ENCODE data around the gene INF2. TPM values are rescaled to one million over a fixed set of nuclear protein-coding genes. Genes with fewer than 3 reads are reported as not detected.

The INF2 gene
- total and polyA plus RNA-seq, 4 donors, result 22.8 to 72.8 (median 44.0) TPM

DNA sequence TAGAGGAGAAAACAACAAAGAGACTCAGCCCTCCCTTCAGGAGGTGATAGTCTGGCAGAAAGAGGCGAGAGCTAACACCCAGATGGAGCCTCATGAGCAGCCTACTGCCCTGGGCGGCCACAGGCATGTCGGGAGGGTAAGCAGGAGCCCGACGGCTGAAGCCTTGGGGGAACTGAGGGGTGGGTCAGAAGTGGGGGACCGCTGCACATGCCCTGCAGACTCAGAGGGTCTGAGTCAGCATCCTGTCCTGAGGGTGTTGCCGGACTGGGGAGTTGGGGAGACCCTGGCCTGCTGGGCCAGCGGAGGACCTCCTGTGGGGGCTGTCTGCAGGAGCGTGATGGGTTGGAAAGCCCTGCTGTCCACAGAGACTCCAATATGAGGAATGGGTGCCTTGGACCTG is 15.9 kb upstream of the INF2 start:
- Histone ChIP-seq H3K36me3 (ENCODE audit: control insufficient read depth, insufficient read depth, low read length) (no peaks in the 10 kb centered on the region), H3K27ac (ENCODE audit: low read depth, low read length) (no peak overlapping the region), H3K9me3 (ENCODE audit: control insufficient read depth, insufficient read depth, low read length) (no peaks in the 10 kb centered on the region), H3K4me3 (ENCODE audit: low read depth, low read length) (no peak overlapping the region), H3K27me3 (ENCODE audit: control insufficient read depth, insufficient read depth, low read length) (no peaks in the 10 kb centered on the region), H3K4me1 (ENCODE audit: control insufficient read depth, insufficient read depth, low read length) (peaks cover 24% of the 10 kb centered on the region)
- 73% methylated on average over 9 of the region's 9 CpGs for whole genome bisulfite sequencing (ENCODE audit: insufficient coverage)
- DNase-seq (ENCODE audit: low read depth in 4 of 6, low spot score in 6 of 6), result no peak

DNA sequence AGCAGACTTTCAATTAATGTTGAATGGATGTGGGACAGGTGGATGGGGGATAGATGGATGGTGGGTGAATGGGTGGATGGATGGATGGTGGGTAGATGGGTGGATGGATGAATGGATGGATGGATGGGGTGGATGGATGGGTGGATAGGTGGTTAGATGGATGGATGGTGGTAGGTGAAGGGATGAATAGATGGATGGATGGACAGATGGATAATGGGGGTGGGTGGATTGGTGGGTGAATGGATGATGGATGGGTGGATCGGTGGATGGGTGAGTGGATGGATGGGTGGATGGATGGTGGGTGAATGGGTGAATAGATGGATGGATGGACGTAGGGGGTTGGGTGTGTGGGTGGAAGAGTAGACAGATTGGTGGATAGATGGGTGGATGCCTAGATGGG is 14.0 kb upstream of the INF2 start:
- H3K27me3 ChIP-seq (ENCODE audit: control insufficient read depth, insufficient read depth, low read length), result no peaks in the 10 kb centered on the region
- H3K9me3 ChIP-seq (ENCODE audit: control insufficient read depth, insufficient read depth, low read length), result no peaks in the 10 kb centered on the region
- no peaks in the 10 kb centered on the region for H3K36me3 ChIP-seq (ENCODE audit: control insufficient read depth, insufficient read depth, low read length)
- H3K4me3 ChIP-seq (ENCODE audit: low read depth, low read length), result no peak overlapping the region
- 92% methylated on average over 2 of the region's 2 CpGs for WGBS (ENCODE audit: insufficient coverage)
- no peak overlapping the region for H3K27ac ChIP-seq (ENCODE audit: low read depth, low read length)
- DNase-seq (ENCODE audit: low read depth in 4 of 6, low spot score in 6 of 6), result no peak
- H3K4me1 ChIP-seq (ENCODE audit: control insufficient read depth, insufficient read depth, low read length), result peaks cover 44% of the 10 kb centered on the region

DNA sequence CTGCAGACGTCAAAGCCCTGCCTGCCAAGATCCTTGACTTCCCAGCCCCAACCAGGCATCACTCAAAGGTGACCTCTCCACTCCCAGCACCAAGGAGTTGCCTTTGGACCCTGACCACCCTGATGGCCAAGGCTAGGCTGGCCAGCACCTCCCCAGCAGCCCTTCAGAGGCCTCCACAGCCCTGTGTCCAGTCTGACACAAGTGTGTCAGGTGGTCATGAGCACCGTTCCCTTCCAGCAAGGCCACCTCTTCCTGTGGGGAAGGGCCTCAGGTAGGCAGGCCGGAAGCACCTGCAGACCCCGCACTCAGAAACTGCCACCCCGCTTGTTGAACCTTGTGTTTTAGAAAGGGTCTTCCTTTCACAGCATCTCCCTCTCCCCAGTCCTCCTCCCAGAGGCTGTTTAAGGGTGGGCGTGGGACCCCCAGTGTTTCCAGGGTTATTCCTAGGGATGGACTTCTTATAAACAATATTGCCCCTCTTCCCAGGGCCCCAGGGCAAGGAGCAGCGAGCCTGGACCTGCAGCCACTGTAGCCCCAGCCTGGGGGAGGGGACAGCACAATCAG is 13.2 kb upstream of the INF2 start:
- Histone ChIP-seq H3K9me3 (ENCODE audit: control insufficient read depth, insufficient read depth, low read length) (no peaks in the 10 kb centered on the region), H3K27ac (ENCODE audit: low read depth, low read length) (peak overlapping the region; percentile 92), H3K4me1 (ENCODE audit: control insufficient read depth, insufficient read depth, low read length) (peaks cover 51% of the 10 kb centered on the region), H3K36me3 (ENCODE audit: control insufficient read depth, insufficient read depth, low read length) (no peaks in the 10 kb centered on the region), H3K27me3 (ENCODE audit: control insufficient read depth, insufficient read depth, low read length) (no peaks in the 10 kb centered on the region), H3K4me3 (ENCODE audit: low read depth, low read length) (no peak overlapping the region)
- WGBS (ENCODE audit: insufficient coverage), result 86% methylated on average over 1 of the region's 7 CpGs
- no peak for DNase-seq (ENCODE audit: low read depth in 4 of 6, low spot score in 6 of 6)

GRCh38 chr14:104676694-104677511 is 12.5 kb upstream of the INF2 start:
- WGBS (ENCODE audit: insufficient coverage), result 7% methylated on average over 17 of the region's 29 CpGs
- H3K4me3 ChIP-seq (ENCODE audit: low read depth, low read length), result peak overlapping the region; percentile 61
- H3K36me3 ChIP-seq (ENCODE audit: control insufficient read depth, insufficient read depth, low read length), result no peaks in the 10 kb centered on the region
- H3K9me3 ChIP-seq (ENCODE audit: control insufficient read depth, insufficient read depth, low read length), result no peaks in the 10 kb centered on the region
- peak overlapping the region; percentile 92 for H3K27ac ChIP-seq (ENCODE audit: low read depth, low read length)
- H3K27me3 ChIP-seq (ENCODE audit: control insufficient read depth, insufficient read depth, low read length), result no peaks in the 10 kb centered on the region
- peak in 1 of 6 donors; percentile 36 for DNase-seq (ENCODE audit: low read depth in 4 of 6, low spot score in 6 of 6)
- H3K4me1 ChIP-seq (ENCODE audit: control insufficient read depth, insufficient read depth, low read length), result peaks cover 58% of the 10 kb centered on the region

DNA sequence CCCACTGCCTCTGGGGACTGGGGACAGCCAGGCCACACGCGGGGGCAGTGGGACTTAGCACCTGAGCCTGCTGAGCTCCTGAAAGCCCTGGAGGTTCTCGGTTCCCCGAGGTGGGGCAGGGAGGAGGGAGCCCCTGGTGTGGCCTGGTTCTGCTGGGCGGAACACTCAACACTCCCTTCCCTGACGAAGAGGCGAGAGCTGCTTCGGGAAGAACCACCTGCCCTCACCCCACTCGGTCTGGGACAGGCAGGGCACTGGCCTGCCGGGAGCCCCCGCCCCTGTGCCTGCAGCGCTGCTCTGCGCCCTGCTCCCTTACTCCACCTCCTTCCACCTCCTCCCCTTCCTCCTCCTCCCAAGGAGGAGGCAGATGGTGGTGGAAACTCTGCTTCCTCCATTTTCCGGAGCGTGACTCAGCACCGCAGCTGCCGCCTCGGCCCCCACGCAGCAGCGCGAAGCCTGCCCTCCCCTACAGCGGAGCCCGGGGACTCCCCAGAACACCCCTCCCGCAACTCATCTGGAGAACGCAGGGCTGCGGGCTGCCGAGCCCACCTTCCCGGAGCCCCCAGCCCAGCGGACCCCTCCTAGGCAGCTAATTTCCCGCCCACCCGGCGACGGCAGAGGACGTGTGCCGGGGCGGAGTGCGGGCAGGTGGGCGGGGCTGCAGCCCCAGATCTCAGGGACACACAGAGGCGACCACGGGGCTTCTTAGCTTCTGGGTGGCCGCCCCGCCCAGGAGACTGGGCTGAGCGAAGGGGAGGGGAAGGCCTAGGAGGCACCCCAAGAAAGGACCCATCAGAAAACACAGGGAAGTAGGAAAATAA is 11.7 kb upstream of the INF2 start:
- Histone ChIP-seq H3K4me3 (ENCODE audit: low read depth, low read length) (peak overlapping the region; percentile 61), H3K9me3 (ENCODE audit: control insufficient read depth, insufficient read depth, low read length) (no peaks in the 10 kb centered on the region), H3K27ac (ENCODE audit: low read depth, low read length) (peak overlapping the region; percentile 92), H3K27me3 (ENCODE audit: control insufficient read depth, insufficient read depth, low read length) (no peaks in the 10 kb centered on the region), H3K4me1 (ENCODE audit: control insufficient read depth, insufficient read depth, low read length) (peaks cover 66% of the 10 kb centered on the region), H3K36me3 (ENCODE audit: control insufficient read depth, insufficient read depth, low read length) (no peaks in the 10 kb centered on the region)
- peak in 4 of 6 donors; percentile 56 to 92 (median 72) for DNase-seq (ENCODE audit: low read depth in 4 of 6, low spot score in 6 of 6)
- WGBS (ENCODE audit: insufficient coverage), result under 1% methylated on average over 43 of the region's 43 CpGs

GRCh38 chr14:104678346-104678745 is 11.1 kb upstream of the INF2 start:
- peak in 1 of 6 donors; percentile 75 for DNase-seq (ENCODE audit: low read depth in 4 of 6, low spot score in 6 of 6)
- Histone ChIP-seq H3K27me3 (ENCODE audit: control insufficient read depth, insufficient read depth, low read length) (no peaks in the 10 kb centered on the region), H3K9me3 (ENCODE audit: control insufficient read depth, insufficient read depth, low read length) (no peaks in the 10 kb centered on the region), H3K36me3 (ENCODE audit: control insufficient read depth, insufficient read depth, low read length) (no peaks in the 10 kb centered on the region), H3K4me1 (ENCODE audit: control insufficient read depth, insufficient read depth, low read length) (peaks cover 72% of the 10 kb centered on the region), H3K27ac (ENCODE audit: low read depth, low read length) (peak overlapping the region; percentile 92), H3K4me3 (ENCODE audit: low read depth, low read length) (peak overlapping the region; percentile 61)
- 20% methylated on average over 13 of the region's 13 CpGs for WGBS (ENCODE audit: insufficient coverage)

DNA sequence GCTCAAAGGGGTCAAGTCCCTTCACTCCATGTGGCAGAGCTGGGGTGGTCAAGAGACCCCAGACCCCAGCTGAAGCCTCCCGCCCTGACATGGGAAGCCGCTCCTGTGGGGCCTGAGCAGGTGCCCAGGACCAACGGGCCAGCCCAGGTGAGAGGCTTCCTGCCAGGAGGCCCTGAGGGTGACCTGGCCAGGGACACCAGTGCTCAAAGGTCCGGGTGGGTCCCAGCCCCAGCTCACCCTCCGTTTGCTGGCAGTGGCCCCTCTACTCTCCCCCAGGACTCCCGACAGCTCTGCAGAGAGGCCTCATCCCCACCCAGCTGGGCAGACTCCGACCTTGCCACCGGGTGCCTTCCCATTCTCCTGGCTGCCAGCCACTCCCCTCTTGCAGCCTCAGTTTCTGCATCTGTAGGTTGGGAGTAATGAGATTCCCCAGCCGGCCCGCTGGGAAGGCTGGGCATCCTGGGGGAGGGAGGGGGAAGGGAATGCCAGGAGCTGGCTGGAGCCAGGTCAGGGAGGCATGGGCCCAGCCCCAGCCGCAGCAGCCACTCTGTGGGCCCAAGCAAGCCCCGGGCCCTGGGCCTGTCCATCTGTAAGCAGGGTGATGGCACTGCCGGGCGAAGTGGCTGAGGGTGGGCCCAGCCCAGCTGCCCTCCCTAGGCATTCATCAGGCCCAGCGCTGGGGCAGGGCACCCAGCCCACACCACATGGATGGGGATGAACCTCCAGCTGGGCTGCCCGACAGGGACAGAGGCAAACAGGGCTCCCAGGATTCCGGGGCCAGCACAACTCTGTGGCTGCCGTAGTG is 10.3 kb upstream of the INF2 start:
- Histone ChIP-seq H3K27me3 (ENCODE audit: control insufficient read depth, insufficient read depth, low read length) (no peaks in the 10 kb centered on the region), H3K9me3 (ENCODE audit: control insufficient read depth, insufficient read depth, low read length) (no peaks in the 10 kb centered on the region), H3K36me3 (ENCODE audit: control insufficient read depth, insufficient read depth, low read length) (no peaks in the 10 kb centered on the region), H3K4me3 (ENCODE audit: low read depth, low read length) (no peak overlapping the region), H3K27ac (ENCODE audit: low read depth, low read length) (peak overlapping the region; percentile 92), H3K4me1 (ENCODE audit: control insufficient read depth, insufficient read depth, low read length) (peaks cover 72% of the 10 kb centered on the region)
- 81% methylated on average over 16 of the region's 18 CpGs for WGBS (ENCODE audit: insufficient coverage)
- DNase-seq (ENCODE audit: low read depth in 4 of 6, low spot score in 6 of 6), result no peak

DNA sequence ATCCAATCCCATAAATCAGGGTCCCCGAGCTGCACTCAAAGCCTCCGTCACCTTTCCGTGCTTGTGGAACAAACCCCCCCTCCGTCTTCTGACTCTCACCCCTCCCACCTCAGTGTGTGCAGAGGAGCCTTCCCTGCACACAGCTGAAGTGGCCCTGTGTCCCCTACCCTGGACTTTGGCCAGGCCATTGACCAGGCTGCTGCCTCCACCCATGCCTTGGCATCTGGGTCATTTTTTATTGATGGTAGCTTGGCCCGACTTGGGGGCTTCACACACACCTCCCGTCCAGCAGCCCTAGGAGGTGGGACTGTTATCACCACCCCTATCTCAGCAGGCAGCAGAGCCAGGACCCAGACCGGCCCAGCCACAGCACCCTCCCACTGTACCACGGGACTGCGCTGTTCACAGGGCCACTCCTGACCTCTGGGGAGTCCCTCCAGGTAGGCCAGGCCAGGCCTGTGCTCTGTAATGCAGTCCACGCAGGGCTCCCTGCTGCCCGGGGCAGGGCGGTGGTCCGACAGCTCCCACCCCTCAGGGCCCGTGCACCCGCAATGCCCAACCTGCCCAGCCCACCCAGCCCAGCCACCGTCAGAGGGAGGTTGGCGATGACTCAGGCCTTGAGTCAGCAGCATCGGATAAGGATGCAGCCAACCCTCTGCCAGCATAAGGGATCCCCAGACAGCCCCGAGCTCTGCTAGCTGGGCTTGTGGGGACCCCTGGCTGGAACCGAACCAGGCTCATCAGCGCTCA is 9.2 kb upstream of the INF2 start:
- WGBS (ENCODE audit: insufficient coverage), result 79% methylated on average over 18 of the region's 21 CpGs
- Histone ChIP-seq H3K36me3 (ENCODE audit: control insufficient read depth, insufficient read depth, low read length) (no peaks in the 10 kb centered on the region), H3K27me3 (ENCODE audit: control insufficient read depth, insufficient read depth, low read length) (no peaks in the 10 kb centered on the region), H3K27ac (ENCODE audit: low read depth, low read length) (peak overlapping the region; percentile 81), H3K4me3 (ENCODE audit: low read depth, low read length) (no peak overlapping the region), H3K9me3 (ENCODE audit: control insufficient read depth, insufficient read depth, low read length) (no peaks in the 10 kb centered on the region), H3K4me1 (ENCODE audit: control insufficient read depth, insufficient read depth, low read length) (peaks cover 72% of the 10 kb centered on the region)
- DNase-seq (ENCODE audit: low read depth in 4 of 6, low spot score in 6 of 6), result no peak

Measured in spinal cord (tissue), 10 donors.